H1 (cell line): ENCODE data around the gene SIMC1. TPM values are rescaled to one million over a fixed set of nuclear protein-coding genes. Genes with fewer than 3 reads are reported as not detected.
A peak's percentile ranks its signal among the peaks of the same experiment; 100 is the strongest.

Experiments
- CTCF ChIA-PET: fragments of 300-600 bp; sonication (Branson Sonifier 250); formaldehyde crosslinking; loops from one replicate; lab custom pipeline; 2021; ENCODE audit not compliant: partially characterized antibody; lab: Charles Lee
- POLR2A ChIA-PET: fragments of 300-600 bp; sonication (Branson Sonifier 250); formaldehyde crosslinking; loops from one replicate; lab custom pipeline; 2021; ENCODE audit warnings: inconsistent platforms; ENCODE audit not compliant: partially characterized antibody; lab: Charles Lee
- DNase-seq, 2 experiments: peaks; one replicate each; pipeline versions ENCODE4 v3.0.0 to v3.0.0-alpha.2; 2010 to 2022; ENCODE audit warnings: low spot score in 2 of 2, low read depth in 1 of 2, mixed read lengths in 1 of 2
- FAIRE-seq: peaks from 2 replicates; lab custom pipeline; 2011; peaks lifted over from hg19 to GRCh38; lab: Jason Lieb, UNC
- H2AFZ ChIP-seq: 2 replicates; pipeline ENCODE4 v1.8.1; 2012; ENCODE audit warnings: low read length, inconsistent platforms
- H2AK5ac ChIP-seq: 2 replicates; pipeline ENCODE4 v1.6.1; 2013; ENCODE audit warnings: low read depth, low read length
- H2BK120ac ChIP-seq: replicated peaks from 2 replicates; pipeline ENCODE3; 2013; ENCODE audit warnings: low read depth, low read length, inconsistent platforms
- H2BK12ac ChIP-seq: 2 replicates; pipeline ENCODE4 v1.6.1; 2013; ENCODE audit warnings: low read depth, low read length
- H2BK15ac ChIP-seq: 2 replicates; pipeline ENCODE4 v1.6.1; 2013; ENCODE audit warnings: low read length
- H2BK20ac ChIP-seq: 2 replicates; pipeline ENCODE4 v1.6.1; 2013; ENCODE audit warnings: low read length
- H2BK5ac ChIP-seq: 2 replicates; pipeline ENCODE4 v1.6.1; 2013; ENCODE audit warnings: low read depth, low read length
- H3K14ac ChIP-seq: 2 replicates; pipeline ENCODE4 v1.6.1; 2013; ENCODE audit warnings: inconsistent platforms; ENCODE audit not compliant: insufficient read length
- H3K18ac ChIP-seq: 2 replicates; pipeline ENCODE4 v1.6.1; 2013; ENCODE audit warnings: low read length; ENCODE audit errors: extremely low read depth
- H3K23ac ChIP-seq: 2 replicates; pipeline ENCODE4 v1.6.1; 2013; ENCODE audit warnings: inconsistent platforms; ENCODE audit not compliant: insufficient read length
- H3K23me2 ChIP-seq: 2 replicates; pipeline ENCODE4 v1.6.1; 2013; ENCODE audit warnings: low read depth, low read length
- H3K27ac ChIP-seq: 2 replicates; pipeline ENCODE4 v1.6.1; 2011; ENCODE audit warnings: low read depth, low read length, inconsistent platforms
- H3K27me3 ChIP-seq, 4 experiments: replicated peaks in 1 of 4; 1 replicate in 1 of 4; 2 replicates in 3 of 4; pipeline versions ENCODE4 v1.6.1 to v1.8.1; 2011 to 2013; ENCODE audit warnings: low read length in 3 of 4, mild to moderate bottlenecking in 3 of 4, inconsistent platforms in 2 of 4, mixed read lengths in 2 of 4, moderate library complexity in 1 of 4; ENCODE audit not compliant: control insufficient read depth in 3 of 4, insufficient read depth in 3 of 4; ENCODE audit errors: extremely low read depth in 1 of 4
- H3K36me3 ChIP-seq, 4 experiments: 2 replicates each; pipeline versions ENCODE4 v1.6.1 to v1.8.1; 2011 to 2013; ENCODE audit warnings: mild to moderate bottlenecking in 4 of 4, low read length in 3 of 4, moderate library complexity in 2 of 4, control low read depth in 1 of 4, inconsistent platforms in 1 of 4; ENCODE audit not compliant: insufficient read depth in 4 of 4, control insufficient read depth in 2 of 4
- H3K4ac ChIP-seq: replicated peaks from 2 replicates; pipeline ENCODE3; 2013; ENCODE audit warnings: low read length, low read depth, mixed read lengths, inconsistent platforms; ENCODE audit not compliant: insufficient read length
- H3K4me1 ChIP-seq, 4 experiments: replicated peaks in 1 of 4; 1 replicate in 1 of 4; 2 replicates in 3 of 4; pipeline versions ENCODE4 v1.6.1 to v1.8.1; 2011 to 2013; ENCODE audit warnings: low read length in 3 of 4, inconsistent platforms in 2 of 4, mixed read lengths in 1 of 4; ENCODE audit not compliant: insufficient read depth in 4 of 4, control insufficient read depth in 3 of 4
- H3K4me2 ChIP-seq, 2 experiments: 2 replicates each; pipeline versions ENCODE4 v1.6.1 to v1.8.1; 2011 to 2013; ENCODE audit warnings: low read depth in 2 of 2, low read length in 2 of 2, control low read depth in 1 of 2, inconsistent platforms in 1 of 2, mild to moderate bottlenecking in 1 of 2; ENCODE audit not compliant: insufficient read depth in 1 of 2
- H3K4me3 ChIP-seq, 4 experiments: fragments of 200-600, 300-600 bp in 1 of 4; sonication (generic), shearing (Covaris generic), sonication (Bioruptor Twin) in 1 of 4; 2 replicates each; pipeline versions ENCODE4 v1.5.1 to v1.8.1; 2011 to 2016; ENCODE audit warnings: low read length in 4 of 4, low read depth in 3 of 4, control low read depth in 2 of 4, inconsistent platforms in 2 of 4, mild to moderate bottlenecking in 2 of 4, mixed read lengths in 1 of 4, moderate library complexity in 1 of 4; ENCODE audit not compliant: insufficient read depth in 2 of 4; ENCODE audit errors: extremely low read depth in 1 of 4
- H3K56ac ChIP-seq: replicated peaks from 2 replicates; pipeline ENCODE3; 2013; ENCODE audit warnings: low read depth, mild to moderate bottlenecking, mixed read lengths, low read length, inconsistent platforms; ENCODE audit not compliant: insufficient read length
- H3K79me1 ChIP-seq: 2 replicates; pipeline ENCODE4 v1.6.1; 2013; ENCODE audit warnings: low read depth, low read length, control low read depth
- H3K79me2 ChIP-seq, 2 experiments: 2 replicates each; pipeline versions ENCODE4 v1.6.1 to v1.8.1; 2012 to 2013; ENCODE audit warnings: low read length in 2 of 2, mild to moderate bottlenecking in 2 of 2, inconsistent platforms in 1 of 2; ENCODE audit not compliant: insufficient read depth in 2 of 2, control insufficient read depth in 1 of 2
- H3K9ac ChIP-seq, 4 experiments: replicated peaks in 1 of 4; 1 replicate in 1 of 4; 2 replicates in 3 of 4; pipeline versions ENCODE4 v1.6.1 to v1.8.1; 2011 to 2013; ENCODE audit warnings: low read depth in 3 of 4, low read length in 3 of 4, control low read depth in 2 of 4, mild to moderate bottlenecking in 2 of 4, moderate library complexity in 2 of 4, inconsistent platforms in 1 of 4; ENCODE audit errors: extremely low read depth in 1 of 4
- H3K9me3 ChIP-seq, 2 experiments: 2 replicates each; pipeline versions ENCODE4 v1.6.1 to v1.8.1; 2012 to 2013; ENCODE audit warnings: mild to moderate bottlenecking in 2 of 2, moderate library complexity in 2 of 2, control low read depth in 1 of 2, inconsistent platforms in 1 of 2, low read depth in 1 of 2, low read length in 1 of 2, mixed read lengths in 1 of 2; ENCODE audit not compliant: insufficient read depth in 2 of 2
- H4K20me1 ChIP-seq, 2 experiments: replicated peaks in 1 of 2; 2 replicates each; pipeline versions ENCODE3 to v1.8.1; 2011 to 2013; ENCODE audit warnings: inconsistent platforms in 2 of 2, low read length in 2 of 2, mild to moderate bottlenecking in 1 of 2; ENCODE audit not compliant: insufficient read depth in 2 of 2, control insufficient read depth in 1 of 2
- H4K5ac ChIP-seq: 2 replicates; pipeline ENCODE4 v1.6.1; 2013; ENCODE audit warnings: low read length, low read depth, mixed read lengths, inconsistent platforms; ENCODE audit not compliant: insufficient read length
- H4K8ac ChIP-seq: 2 replicates; pipeline ENCODE4 v1.8.0; 2013; ENCODE audit warnings: mild to moderate bottlenecking, moderate library complexity, low read length, inconsistent platforms; ENCODE audit not compliant: insufficient read depth; ENCODE audit errors: extremely low read depth
- H4K91ac ChIP-seq: replicated peaks from 2 replicates; pipeline ENCODE3; 2013; ENCODE audit warnings: low read length, mixed read lengths, inconsistent platforms; ENCODE audit not compliant: insufficient read length
- ASH2L ChIP-seq: fragments of 200-600, 300-600 bp; sonication (generic); IDR thresholded peaks from one replicate; pipeline ENCODE4 v1.7.1; 2017; ENCODE audit warnings: low read length
- BCL11A ChIP-seq, 2 experiments: IDR thresholded peaks; one replicate each; pipeline ENCODE4 v1.6.1; 2011; ENCODE audit warnings: low read depth in 2 of 2, low read length in 2 of 2, mild to moderate bottlenecking in 2 of 2
- EZH2 ChIP-seq: fragments of 200-600 bp; sonication (generic); IDR thresholded peaks from 2 replicates; pipeline ENCODE4 v1.7.1; 2012; ENCODE audit warnings: low read depth, mild to moderate bottlenecking, moderate library complexity, low read length, inconsistent platforms; ENCODE audit not compliant: severe bottlenecking
- HDAC2 ChIP-seq, 2 experiments: fragments of 300-600 bp in 1 of 2; sonication (generic) in 1 of 2; IDR thresholded peaks; 2 replicates each; pipeline ENCODE4 v1.6.1; 2011 to 2012; ENCODE audit warnings: low read depth in 2 of 2, low read length in 2 of 2, mild to moderate bottlenecking in 2 of 2, moderate library complexity in 2 of 2, borderline replicate concordance in 1 of 2, inconsistent platforms in 1 of 2
- KDM5A ChIP-seq: fragments of 200-600 bp; IDR thresholded peaks from 2 replicates; pipeline ENCODE4 v1.7.1; 2012; ENCODE audit warnings: mild to moderate bottlenecking, low read length, inconsistent platforms, mixed read lengths
- SP4 ChIP-seq: IDR thresholded peaks from 2 replicates; pipeline ENCODE4 v1.6.1; 2012; ENCODE audit warnings: low read length, inconsistent platforms
- SUZ12 ChIP-seq: fragments of 200-600 bp; sonication (generic); IDR thresholded peaks from 2 replicates; pipeline ENCODE4 v1.6.1; 2012; ENCODE audit warnings: mild to moderate bottlenecking, inconsistent platforms, low read length, moderate library complexity, mixed read lengths
- WGBS, 2 experiments: shearing (Covaris generic) in 1 of 2; methylation state at CpG; one replicate each; pipeline versions ENCODE4 v1.1.6 to v1.1.7; 2013 to 2015; ENCODE audit warnings: low lambda C conversion rate in 2 of 2, mixed read lengths in 2 of 2, inconsistent platforms in 1 of 2, low coverage in 1 of 2, missing lambda C conversion rate in 1 of 2; ENCODE audit not compliant: insufficient replicate concordance in 2 of 2, insufficient coverage in 1 of 2, insufficient read length in 1 of 2; ENCODE audit errors: extremely low coverage in 1 of 2, missing lambda C conversion rate in 1 of 2; 5-methylcytosine and 5-hydroxymethylcytosine counted together
- polyA plus RNA-seq, 7 experiments: library from polyadenylated mRNA; depleted of rRNA in 3 of 7; stranded (reverse) in 5 of 7; unstranded in 2 of 7; fragments of >200 nt in 5 of 7; fragments of 200-250 nt in 2 of 7; gene quantifications; 1 replicate in 5 of 7; 2 replicates in 1 of 7; 4 replicates in 1 of 7; pipeline versions ENCODE4 v1.2.1 to v1.2.3, GENCODE V29; 2011 to 2013; ENCODE audit warnings: missing spikeins in 2 of 7, mixed read lengths in 2 of 7
- total RNA-seq: library from RNA; stranded (reverse); fragmentation: NEBNext Ultra II Directional; extraction: Animal tissue kit (Norgen Biotek cat#: 25700); gene quantifications from 2 replicates; pipeline ENCODE4 v1.2.1, GENCODE V29; 2021
- TF ChIP-seq, protein P1 (sequence below): IDR thresholded peaks from 2 replicates; pipeline ENCODE4 v1.6.1; 2012; ENCODE audit warnings: inconsistent platforms

Gene SIMC1
- total and polyA plus RNA-seq, 2 of the 8 experiments (the other 6 are each of a cell fraction or from before 2014, with no cell fraction given): 12.3 to 21.2 TPM

DNA sequence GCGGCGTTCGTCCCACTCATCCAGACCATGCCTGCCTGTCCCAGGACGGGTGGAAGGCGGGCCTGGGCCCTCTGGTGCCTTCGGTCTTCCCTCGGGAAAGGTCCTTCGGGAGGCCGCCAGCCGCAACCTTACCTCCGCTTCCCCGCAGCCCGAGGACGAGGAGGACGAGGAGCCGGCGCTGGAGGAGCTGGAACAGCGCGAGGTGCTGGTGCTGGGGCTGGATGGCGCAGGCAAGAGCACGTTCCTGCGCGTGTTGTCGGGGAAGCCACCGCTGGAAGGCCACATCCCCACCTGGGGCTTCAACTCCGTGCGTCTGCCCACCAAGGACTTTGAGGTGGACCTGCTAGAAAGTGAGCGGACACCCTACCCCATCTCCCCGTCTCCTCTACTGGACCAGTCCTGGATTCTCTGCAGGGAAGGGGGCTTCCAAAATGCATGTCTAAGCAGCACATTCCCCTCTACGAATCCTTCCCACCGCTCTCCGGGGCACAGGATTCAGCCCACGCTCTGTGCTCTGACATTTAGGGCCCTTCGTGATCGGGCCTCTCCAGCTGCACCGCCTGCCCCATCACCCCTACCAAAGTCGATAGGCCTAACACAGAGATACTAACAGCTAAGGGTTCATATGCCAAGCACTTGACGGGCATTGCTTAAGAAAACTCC lies 128.1 kb downstream of the SIMC1 start:
- FAIRE-seq: no peak

More for the DNA sequence above, 128.1 kb downstream of the SIMC1 start:
- TF ChIP-seq SP4 (no peak), BCL11A (IDR thresholded peaks at IDR 0.05; ENCODE audit: low read depth in 2 of 2, low read length in 2 of 2) (no peak), SUZ12 (peak; percentile 37; the same call in 1 of the 2 replicates), EZH2 (peak; percentile 43), KDM5A (no peak), HDAC2 (IDR thresholded peaks at IDR 0.05; ENCODE audit: borderline replicate concordance in 1 of 2, low read depth in 2 of 2, low read length in 2 of 2) (no peak), ASH2L (peak; percentile 7)
- TF ChIP-seq, protein P1, sequence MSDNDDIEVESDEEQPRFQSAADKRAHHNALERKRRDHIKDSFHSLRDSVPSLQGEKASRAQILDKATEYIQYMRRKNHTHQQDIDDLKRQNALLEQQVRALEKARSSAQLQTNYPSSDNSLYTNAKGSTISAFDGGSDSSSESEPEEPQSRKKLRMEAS: peak; percentile 78
- H3K4me2 ChIP-seq: peak overlapping the region; percentile 79 to 91
- peak in 1 of 2 experiments; percentile 81 for DNase-seq
- no peak overlapping the region for H2BK120ac ChIP-seq
- no peaks in the 10 kb centered on the region for H3K79me2 ChIP-seq
- no peaks in the 10 kb centered on the region for H4K20me1 ChIP-seq
- H3K4ac ChIP-seq: no peak overlapping the region
- H3K23me2 ChIP-seq: peaks cover 19% of the 10 kb centered on the region
- no peak overlapping the region for H4K91ac ChIP-seq
- peaks cover 0 to 3% (median 0%) of the 10 kb centered on the region in 4 experiments; a peak in 3 of 8 replicates for H3K36me3 ChIP-seq
- H3K9me3 ChIP-seq: no peaks in the 10 kb centered on the region
- peak overlapping the region; percentile 61 to 82 (median 68) for H3K4me3 ChIP-seq
- POLR2A ChIA-PET: interaction anchor here (0.8 to 1.6 kb wide), 5 partner anchors 11 to 37 kb away, joined by 3 to 11 read pairs (median 3); partner anchors contain the start of genes HIGD2A and NOP16
- 0 out of 2 replicates have a peak overlapping the region, but pooled peaks have one; percentile 2 for H2BK12ac ChIP-seq
- no peak overlapping the region for H2AK5ac ChIP-seq
- H4K5ac ChIP-seq: no peak overlapping the region
- no peak overlapping the region for H2BK20ac ChIP-seq
- no peaks in the 10 kb centered on the region for H3K79me1 ChIP-seq
- H3K18ac ChIP-seq: peak overlapping the region; percentile 66; the same call in 1 of the 2 replicates
- H3K27ac ChIP-seq: no peak overlapping the region
- 31% methylated on average over 35 of the region's 38 CpGs; no CpG with 5 or more reads in 1 of the 2 experiments for WGBS, 2 experiments
- peak overlapping the region in 1 of 4 experiments; percentile 55; a peak in 3 of 7 replicates for H3K9ac ChIP-seq
- H3K23ac ChIP-seq: no peak overlapping the region
- H3K4me1 ChIP-seq: peaks cover 0 to 5% (median 3%) of the 10 kb centered on the region in 4 experiments; a peak in 4 of 7 replicates
- no peak overlapping the region for H3K14ac ChIP-seq
- H2BK5ac ChIP-seq: no peak overlapping the region
- H4K8ac ChIP-seq: peak overlapping the region; percentile 73; the same call in 1 of the 2 replicates
- H3K56ac ChIP-seq: no peak overlapping the region
- H2AFZ ChIP-seq: peak overlapping the region; percentile 80; the same call in 1 of the 2 replicates
- CTCF ChIA-PET: interaction anchor here (1.1 kb wide), 1 partner anchor 176 kb away, joined by 3 read pairs; no protein-coding TSS in a partner anchor
- H2BK15ac ChIP-seq: 0 out of 2 replicates have a peak overlapping the region, but pooled peaks have one; percentile 61
- H3K27me3 ChIP-seq: peaks cover 7 to 42% (median 34%) of the 10 kb centered on the region in 4 experiments
